ENCODE data around the gene SOX6.

SOX6 gene

GRCh38 chr11:15957234-15957633 is 399.1 kb downstream of the SOX6 start:
- H3K27me3 ChIP-seq (ENCODE audit: control insufficient read depth, insufficient read depth, low read length): no peaks in the 10 kb centered on the region
- no peak overlapping the region for H3K27ac ChIP-seq (ENCODE audit: low read depth, low read length)
- no peaks in the 10 kb centered on the region for H3K36me3 ChIP-seq (ENCODE audit: control insufficient read depth, insufficient read depth, low read length)
- H3K4me3 ChIP-seq (ENCODE audit: low read length): no peak overlapping the region
- no peak overlapping the region for H3K9ac ChIP-seq (ENCODE audit: low read length)
- no peaks in the 10 kb centered on the region for H3K4me1 ChIP-seq (ENCODE audit: control insufficient read depth, insufficient read depth, low read length)

- Histone ChIP-seq H3K9ac (ENCODE audit: low read length) (no peak overlapping the region), H3K27me3 (ENCODE audit: control insufficient read depth, insufficient read depth, low read length) (no peaks in the 10 kb centered on the region), H3K27ac (ENCODE audit: low read depth, low read length) (no peak overlapping the region), H3K36me3 (ENCODE audit: control insufficient read depth, insufficient read depth, low read length) (no peaks in the 10 kb centered on the region), H3K4me3 (ENCODE audit: low read length) (no peak overlapping the region), H3K4me1 (ENCODE audit: control insufficient read depth, insufficient read depth, low read length) (no peaks in the 10 kb centered on the region)
Measured at GRCh38 chr11:15956302-15956701, 400.0 kb downstream of the SOX6 start.

- no peak overlapping the region for H3K4me3 ChIP-seq (ENCODE audit: low read length)
- H3K27me3 ChIP-seq (ENCODE audit: control insufficient read depth, insufficient read depth, low read length): no peaks in the 10 kb centered on the region
- H3K36me3 ChIP-seq (ENCODE audit: control insufficient read depth, insufficient read depth, low read length): no peaks in the 10 kb centered on the region
- H3K27ac ChIP-seq (ENCODE audit: low read depth, low read length): no peak overlapping the region
- H3K4me1 ChIP-seq (ENCODE audit: control insufficient read depth, insufficient read depth, low read length): no peaks in the 10 kb centered on the region
- no peak overlapping the region for H3K9ac ChIP-seq (ENCODE audit: low read length)
Measured at GRCh38 chr11:15955595-15955994, 400.8 kb downstream of the SOX6 start.

- H3K9ac ChIP-seq (ENCODE audit: low read length): no peak overlapping the region
- H3K4me3 ChIP-seq (ENCODE audit: low read length): no peak overlapping the region
- H3K36me3 ChIP-seq (ENCODE audit: control insufficient read depth, insufficient read depth, low read length): no peaks in the 10 kb centered on the region
- no peaks in the 10 kb centered on the region for H3K27me3 ChIP-seq (ENCODE audit: control insufficient read depth, insufficient read depth, low read length)
- no peaks in the 10 kb centered on the region for H3K4me1 ChIP-seq (ENCODE audit: control insufficient read depth, insufficient read depth, low read length)
- H3K27ac ChIP-seq (ENCODE audit: low read depth, low read length): no peak overlapping the region
Measured at GRCh38 chr11:15947681-15948648, 408.4 kb downstream of the SOX6 start.

- Histone ChIP-seq H3K9ac (ENCODE audit: low read length) (no peak overlapping the region), H3K4me1 (ENCODE audit: control insufficient read depth, insufficient read depth, low read length) (no peaks in the 10 kb centered on the region), H3K27me3 (ENCODE audit: control insufficient read depth, insufficient read depth, low read length) (no peaks in the 10 kb centered on the region), H3K27ac (ENCODE audit: low read depth, low read length) (no peak overlapping the region), H3K36me3 (ENCODE audit: control insufficient read depth, insufficient read depth, low read length) (no peaks in the 10 kb centered on the region), H3K4me3 (ENCODE audit: low read length) (no peak overlapping the region)
Measured at GRCh38 chr11:15945726-15946125, 410.6 kb downstream of the SOX6 start.

- H3K4me1 ChIP-seq (ENCODE audit: control insufficient read depth, insufficient read depth, low read length): no peaks in the 10 kb centered on the region
- no peaks in the 10 kb centered on the region for H3K27me3 ChIP-seq (ENCODE audit: control insufficient read depth, insufficient read depth, low read length)
- no peak overlapping the region for H3K4me3 ChIP-seq (ENCODE audit: low read length)
- no peaks in the 10 kb centered on the region for H3K36me3 ChIP-seq (ENCODE audit: control insufficient read depth, insufficient read depth, low read length)
- H3K27ac ChIP-seq (ENCODE audit: low read depth, low read length): no peak overlapping the region
- no peak overlapping the region for H3K9ac ChIP-seq (ENCODE audit: low read length)
Measured at GRCh38 chr11:15944460-15944859, 411.9 kb downstream of the SOX6 start.

- no peaks in the 10 kb centered on the region for H3K36me3 ChIP-seq (ENCODE audit: control insufficient read depth, insufficient read depth, low read length)
- no peak overlapping the region for H3K9ac ChIP-seq (ENCODE audit: low read length)
- H3K27me3 ChIP-seq (ENCODE audit: control insufficient read depth, insufficient read depth, low read length): no peaks in the 10 kb centered on the region
- H3K27ac ChIP-seq (ENCODE audit: low read depth, low read length): no peak overlapping the region
- H3K4me3 ChIP-seq (ENCODE audit: low read length): no peak overlapping the region
- no peaks in the 10 kb centered on the region for H3K4me1 ChIP-seq (ENCODE audit: control insufficient read depth, insufficient read depth, low read length)
Measured at GRCh38 chr11:15943418-15944197, 412.7 kb downstream of the SOX6 start.

GRCh38 chr11:15942936-15943335 is 413.4 kb downstream of the SOX6 start:
- Histone ChIP-seq H3K27ac (ENCODE audit: low read depth, low read length) (no peak overlapping the region), H3K4me3 (ENCODE audit: low read length) (no peak overlapping the region), H3K4me1 (ENCODE audit: control insufficient read depth, insufficient read depth, low read length) (no peaks in the 10 kb centered on the region), H3K27me3 (ENCODE audit: control insufficient read depth, insufficient read depth, low read length) (no peaks in the 10 kb centered on the region), H3K9ac (ENCODE audit: low read length) (no peak overlapping the region), H3K36me3 (ENCODE audit: control insufficient read depth, insufficient read depth, low read length) (no peaks in the 10 kb centered on the region)

- no peaks in the 10 kb centered on the region for H3K4me1 ChIP-seq (ENCODE audit: control insufficient read depth, insufficient read depth, low read length)
- H3K27ac ChIP-seq (ENCODE audit: low read depth, low read length): no peak overlapping the region
- no peaks in the 10 kb centered on the region for H3K27me3 ChIP-seq (ENCODE audit: control insufficient read depth, insufficient read depth, low read length)
- no peak overlapping the region for H3K9ac ChIP-seq (ENCODE audit: low read length)
- H3K4me3 ChIP-seq (ENCODE audit: low read length): no peak overlapping the region
- no peaks in the 10 kb centered on the region for H3K36me3 ChIP-seq (ENCODE audit: control insufficient read depth, insufficient read depth, low read length)
Measured at GRCh38 chr11:15942126-15942525, 414.2 kb downstream of the SOX6 start.

- Histone ChIP-seq H3K27me3 (ENCODE audit: control insufficient read depth, insufficient read depth, low read length) (no peaks in the 10 kb centered on the region), H3K36me3 (ENCODE audit: control insufficient read depth, insufficient read depth, low read length) (no peaks in the 10 kb centered on the region), H3K4me3 (ENCODE audit: low read length) (no peak overlapping the region), H3K27ac (ENCODE audit: low read depth, low read length) (no peak overlapping the region), H3K9ac (ENCODE audit: low read length) (no peak overlapping the region), H3K4me1 (ENCODE audit: control insufficient read depth, insufficient read depth, low read length) (no peaks in the 10 kb centered on the region)
Measured at GRCh38 chr11:15941206-15941770, 415.1 kb downstream of the SOX6 start.

GRCh38 chr11:15940462-15941205 is 415.7 kb downstream of the SOX6 start:
- no peak overlapping the region for H3K4me3 ChIP-seq (ENCODE audit: low read length)
- H3K27ac ChIP-seq (ENCODE audit: low read depth, low read length): no peak overlapping the region
- H3K27me3 ChIP-seq (ENCODE audit: control insufficient read depth, insufficient read depth, low read length): no peaks in the 10 kb centered on the region
- H3K9ac ChIP-seq (ENCODE audit: low read length): no peak overlapping the region
- H3K4me1 ChIP-seq (ENCODE audit: control insufficient read depth, insufficient read depth, low read length): no peaks in the 10 kb centered on the region
- H3K36me3 ChIP-seq (ENCODE audit: control insufficient read depth, insufficient read depth, low read length): no peaks in the 10 kb centered on the region

- Histone ChIP-seq H3K4me1 (ENCODE audit: control insufficient read depth, insufficient read depth, low read length) (no peaks in the 10 kb centered on the region), H3K27ac (ENCODE audit: low read depth, low read length) (no peak overlapping the region), H3K27me3 (ENCODE audit: control insufficient read depth, insufficient read depth, low read length) (no peaks in the 10 kb centered on the region), H3K9ac (ENCODE audit: low read length) (no peak overlapping the region), H3K4me3 (ENCODE audit: low read length) (no peak overlapping the region), H3K36me3 (ENCODE audit: control insufficient read depth, insufficient read depth, low read length) (no peaks in the 10 kb centered on the region)
Measured at GRCh38 chr11:15938983-15939382, 417.4 kb downstream of the SOX6 start.

Measured in rectal smooth muscle tissue (tissue), 1 donor.